T-helper 9 cell (primary cell): Measurements from ENCODE around the gene HSD17B8.
A peak's percentile ranks its signal among the peaks of the same experiment; 100 is the strongest.

Source experiments
- DNase-seq: peaks from one replicate; pipeline ENCODE4 v3.0.0-alpha.2; 2020
- total RNA-seq, 2 donors: gene quantifications; one replicate each; lab custom pipeline; 2026; lab: John Stamatoyannopoulos, UW

HSD17B8 gene
- 10.6 to 18.2 reads per million in 2 donors for total RNA-seq

DNA sequence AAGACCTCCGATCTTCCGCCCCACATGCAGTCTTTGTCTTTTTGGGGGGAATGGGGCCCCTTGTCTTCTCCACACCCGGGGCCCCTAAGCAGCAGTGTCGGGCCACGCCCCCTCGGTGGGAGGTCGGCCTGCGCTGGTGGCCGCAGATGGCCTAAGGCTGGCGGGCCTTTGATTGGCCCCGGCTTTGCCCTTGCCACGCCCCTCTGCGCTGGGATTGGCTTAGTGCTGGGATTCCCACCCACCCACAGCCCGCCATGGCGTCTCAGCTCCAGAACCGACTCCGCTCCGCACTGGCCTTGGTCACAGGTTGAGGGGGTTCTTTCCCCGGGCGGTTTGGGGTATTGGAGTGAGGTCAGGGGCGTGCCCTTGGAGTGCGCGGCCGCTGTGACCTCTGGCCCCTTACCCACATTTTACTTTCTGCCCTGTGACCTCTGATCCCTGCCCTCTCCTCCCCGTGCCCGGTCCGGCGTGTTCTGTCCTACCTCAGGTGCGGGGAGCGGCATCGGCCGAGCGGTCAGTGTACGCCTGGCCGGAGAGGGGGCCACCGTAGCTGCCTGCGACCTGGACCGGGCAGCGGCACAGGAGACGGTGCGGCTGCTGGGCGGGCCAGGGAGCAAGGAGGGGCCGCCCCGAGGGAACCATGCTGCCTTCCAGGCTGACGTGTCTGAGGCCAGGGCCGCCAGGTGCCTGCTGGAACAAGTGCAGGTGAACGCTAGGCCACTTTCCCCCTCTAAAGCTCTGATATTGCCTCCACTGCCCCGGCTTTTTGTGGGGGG lies at the start of gene HSD17B8:
Gene HSD17B8, plus strand, starts transcription at position 241 of the 776 bp plus-strand sequence. Its CDS starts 14 bp downstream, at position 255.
- peak; percentile 85 for DNase-seq

- DNase-seq: no peak
Observed at GRCh38 chr6:33156561-33156960, 47.9 kb upstream of the HSD17B8 start.

GRCh38 chr6:33156964-33157363 lies 47.5 kb upstream of the HSD17B8 start:
- DNase-seq: no peak

DNA sequence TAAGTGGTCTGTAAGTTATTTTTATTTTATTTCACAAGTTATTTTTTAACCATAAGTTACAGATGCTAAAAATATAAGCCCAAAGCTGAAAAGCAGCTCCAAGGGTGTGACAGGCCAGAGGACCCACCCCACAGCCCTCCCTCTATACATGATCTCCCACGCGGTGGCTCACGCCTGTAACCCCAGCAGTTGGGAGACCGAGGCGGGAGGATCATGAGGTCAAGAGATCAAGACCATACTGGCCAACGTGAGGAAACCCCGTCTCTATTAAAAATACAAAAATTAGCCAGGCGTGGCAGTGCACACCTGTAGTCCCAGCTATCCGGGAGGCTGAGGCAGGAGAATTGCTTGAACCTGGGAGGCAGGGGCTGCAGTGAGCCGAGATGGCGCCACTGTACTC lies 44.4 kb upstream of the HSD17B8 start:
- no peak for DNase-seq

DNA sequence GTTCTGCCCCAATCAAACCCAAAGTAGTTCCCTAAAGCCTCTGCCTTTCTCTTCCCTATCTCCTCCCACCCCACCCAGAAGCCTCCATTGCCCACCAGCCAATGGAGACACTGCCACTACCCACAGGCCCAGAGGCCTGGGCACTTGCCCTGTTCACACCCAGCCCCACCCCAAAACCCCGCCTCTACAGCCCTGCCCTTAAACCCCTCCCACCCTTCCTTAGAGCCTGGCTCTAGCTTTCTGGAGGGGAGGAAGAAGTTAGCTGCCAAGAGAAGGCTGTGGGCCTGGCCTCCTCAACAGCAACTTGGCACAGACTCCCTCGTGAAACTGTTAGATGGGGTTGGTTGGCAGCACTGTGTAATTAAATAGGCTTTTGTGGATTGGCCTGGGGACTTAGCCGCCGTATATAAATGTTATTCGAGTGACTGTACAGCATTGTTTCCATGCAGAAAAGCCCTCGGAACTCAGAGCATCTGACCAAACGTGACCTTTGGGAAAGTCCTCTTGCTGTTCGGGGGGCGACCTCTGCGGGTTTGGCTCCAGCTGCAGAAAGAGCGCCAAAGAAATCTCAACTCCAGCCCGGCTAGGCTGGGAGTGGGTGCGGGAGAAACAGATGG lies 43.6 kb upstream of the HSD17B8 start:
- DNase-seq: no peak

- DNase-seq: peak; percentile 77
Observed at GRCh38 chr6:33161354-33162331, 42.8 kb upstream of the HSD17B8 start.

GRCh38 chr6:33163540-33163939 lies 40.9 kb upstream of the HSD17B8 start:
- DNase-seq: no peak

DNA sequence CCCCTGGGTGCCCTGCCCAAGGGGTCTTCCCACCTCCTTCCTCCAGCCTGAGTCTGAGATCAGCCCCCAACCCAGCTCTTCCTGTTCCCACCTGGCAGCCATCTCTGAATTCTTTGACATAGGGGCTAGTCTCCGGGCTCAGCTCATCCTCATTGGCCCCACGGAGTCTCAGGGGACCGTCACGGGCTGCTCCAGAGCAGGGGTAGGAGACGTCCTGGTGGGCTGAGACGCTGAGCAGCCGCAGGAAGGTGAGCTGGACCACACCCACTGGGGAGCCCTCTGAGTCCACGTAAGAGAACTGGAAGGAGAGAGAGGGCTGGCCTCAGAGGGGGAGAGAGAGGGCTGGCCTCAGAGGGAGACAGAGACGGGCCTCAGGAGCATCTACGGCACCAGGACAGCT lies 40.3 kb upstream of the HSD17B8 start:
- no peak for DNase-seq

GRCh38 chr6:33164665-33165373 lies 39.6 kb upstream of the HSD17B8 start:
- DNase-seq: no peak

GRCh38 chr6:33165581-33166258 lies 38.7 kb upstream of the HSD17B8 start:
- no peak for DNase-seq

- no peak for DNase-seq
Observed at GRCh38 chr6:33166363-33166762, 38.1 kb upstream of the HSD17B8 start.

GRCh38 chr6:33166811-33167210 lies 37.6 kb upstream of the HSD17B8 start:
- DNase-seq: no peak

GRCh38 chr6:33167374-33168283 lies 36.8 kb upstream of the HSD17B8 start:
- no peak for DNase-seq

DNA sequence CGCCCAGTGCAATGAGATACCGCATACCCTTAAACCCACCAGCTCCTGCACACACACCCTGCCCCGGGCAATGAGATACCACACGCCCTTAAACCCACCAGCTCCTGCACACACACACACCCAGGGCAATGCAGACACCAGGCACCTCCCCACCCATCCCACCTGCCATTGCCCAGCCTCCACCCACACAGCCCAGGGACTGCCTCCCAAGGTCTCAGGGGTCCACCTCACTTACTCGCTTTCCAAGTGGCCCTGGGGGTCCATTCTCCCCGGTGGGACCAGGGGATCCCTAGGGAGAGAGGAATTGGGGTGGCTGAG lies 36.2 kb upstream of the HSD17B8 start:
- DNase-seq: no peak

DNA sequence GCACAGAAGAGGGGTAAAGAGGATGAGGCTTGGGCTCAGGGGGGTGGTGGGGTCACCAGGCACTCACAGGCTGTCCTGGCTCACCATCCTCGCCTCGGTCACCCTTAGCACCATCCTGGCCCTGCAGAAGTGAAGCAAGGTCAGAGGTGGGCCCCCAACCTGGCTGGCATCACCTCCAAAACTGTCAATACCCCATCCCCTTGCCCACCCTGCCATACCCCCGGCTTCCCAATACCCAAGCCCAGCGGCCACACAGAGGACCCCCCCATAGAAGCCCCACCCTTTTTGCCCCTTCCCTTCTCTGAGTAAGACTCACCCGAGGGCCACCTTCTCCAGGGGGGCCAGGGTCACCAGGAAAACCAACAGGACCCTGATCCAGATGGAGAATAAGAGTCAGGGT lies 35.8 kb upstream of the HSD17B8 start:
- DNase-seq: no peak

DNA sequence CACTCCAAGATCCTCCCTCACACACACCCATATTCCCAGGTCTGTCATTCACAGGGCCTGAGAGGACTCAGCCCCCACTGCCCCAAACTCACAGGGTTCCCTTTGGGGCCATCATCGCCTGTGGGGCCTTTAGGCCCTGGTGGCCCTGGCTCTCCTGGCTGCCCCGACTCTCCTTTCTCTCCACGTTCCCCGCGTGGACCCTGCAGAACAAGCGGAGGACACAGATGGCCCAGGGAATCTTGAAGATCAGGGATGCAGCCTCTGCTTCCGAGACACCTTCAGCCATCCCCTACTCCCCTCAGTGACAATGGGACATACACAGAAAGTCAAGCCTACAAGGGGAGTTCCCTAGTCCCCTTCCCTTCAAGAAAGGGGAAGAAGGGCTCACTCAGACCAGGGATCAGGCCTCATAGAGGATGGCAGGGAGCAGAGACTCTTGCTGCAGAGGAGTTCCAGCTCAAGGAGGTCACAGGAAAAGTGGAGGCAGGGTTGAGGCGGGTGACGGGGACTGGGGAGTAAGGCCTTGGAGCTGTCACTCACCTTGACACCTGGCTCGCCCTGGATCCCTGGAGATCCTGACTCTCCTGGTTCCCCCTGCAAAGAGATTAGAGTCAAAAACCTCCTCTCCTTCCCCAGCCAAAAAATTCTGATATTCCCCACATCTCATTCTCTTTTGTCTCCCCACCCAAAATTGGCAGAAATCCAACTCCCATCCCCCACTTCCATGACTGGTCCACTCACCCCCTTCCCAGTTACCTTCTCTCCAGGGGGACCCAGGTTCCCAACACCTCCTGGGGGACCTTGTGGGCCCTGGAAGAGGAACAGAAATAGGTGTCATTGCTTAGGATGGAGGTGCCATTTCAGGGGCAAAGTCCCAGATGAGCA lies 34.9 kb upstream of the HSD17B8 start:
- DNase-seq: no peak

GRCh38 chr6:33170176-33171015 lies 34.1 kb upstream of the HSD17B8 start:
- DNase-seq: no peak

- DNase-seq: no peak
Observed at GRCh38 chr6:33171016-33171879, 33.2 kb upstream of the HSD17B8 start.
